Brain pericyte (primary cell): Measurements from ENCODE around the gene THOP1.
"Not testable (repeated sequence)": the region's sequence is repeated elsewhere in the genome, so short reads cannot be mapped to it uniquely, and the experiment has no call there.

Experiments used
- DNase-seq: peaks from one replicate; pipeline ENCODE4 v3.0.0-alpha.2; 2012; ENCODE audit warnings: low read depth, low spot score

The THOP1 gene

DNA sequence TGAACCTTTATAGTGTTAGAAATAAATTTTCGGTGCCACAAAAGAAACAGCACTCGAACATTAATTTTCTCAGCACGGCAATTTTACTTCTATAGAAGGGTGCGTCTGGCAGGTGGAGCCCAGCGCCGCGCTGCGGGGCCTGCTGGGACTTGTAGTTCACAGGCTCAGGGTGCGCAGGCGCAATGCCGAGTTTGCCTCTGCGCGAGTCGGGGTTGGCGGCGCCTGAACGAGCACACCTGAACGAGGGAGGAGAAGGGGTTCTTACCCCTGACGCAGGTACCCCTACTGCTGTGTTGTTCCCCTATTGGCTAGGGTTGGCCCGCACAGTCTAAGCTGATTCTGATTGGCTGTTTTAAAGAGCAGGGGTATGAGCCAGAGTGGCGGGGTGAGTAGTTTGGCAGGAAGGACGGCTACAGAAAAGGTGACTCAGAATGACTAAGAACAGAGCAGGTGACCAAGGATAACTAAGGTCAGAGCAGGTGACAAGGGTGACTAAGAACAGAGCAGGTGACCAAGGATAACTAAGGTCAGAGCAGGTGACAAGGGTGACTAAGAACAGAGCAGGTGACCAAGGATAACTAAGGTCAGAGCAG lies 32.0 kb downstream of the THOP1 start:
- DNase-seq = not testable (repeated sequence)

GRCh38 chr19:2819540-2820111 lies 34.3 kb downstream of the THOP1 start, which contains the start of gene ZNF554:
Gene ZNF554, plus strand, starts transcription at chr19:2819868. Its CDS starts 204 bp downstream, at chr19:2820072.
- peak; percentile 78 for DNase-seq

DNA sequence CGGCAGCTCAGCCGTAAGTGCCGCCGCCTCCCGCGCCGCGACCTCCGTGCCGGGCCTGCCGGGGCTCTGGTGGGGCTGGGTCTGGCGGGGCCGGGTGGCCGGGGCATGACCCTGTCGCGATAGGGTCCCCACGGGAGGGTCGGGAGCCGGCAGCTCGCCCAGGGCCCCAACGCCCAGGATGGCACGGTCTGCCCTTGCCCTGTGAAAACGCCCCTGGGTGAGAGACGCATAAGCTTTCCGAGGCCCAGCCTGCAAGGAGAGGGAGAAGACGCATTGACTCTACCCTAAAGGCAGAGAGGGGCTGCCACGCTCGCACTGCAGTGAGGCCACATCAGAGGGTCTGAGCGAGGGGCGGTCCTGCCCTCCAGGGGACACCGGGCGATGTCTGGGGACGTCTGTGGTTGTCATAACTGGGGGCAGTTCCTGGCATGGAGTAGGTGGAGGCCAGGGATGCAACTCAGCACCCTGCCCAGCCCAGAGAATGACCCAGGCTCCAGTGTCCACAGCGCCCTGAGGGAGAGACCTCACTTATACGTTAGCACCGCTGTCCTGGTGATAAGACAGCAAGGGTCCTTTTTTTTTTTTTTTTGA lies 34.9 kb downstream of the THOP1 start:
- no peak for DNase-seq

DNA sequence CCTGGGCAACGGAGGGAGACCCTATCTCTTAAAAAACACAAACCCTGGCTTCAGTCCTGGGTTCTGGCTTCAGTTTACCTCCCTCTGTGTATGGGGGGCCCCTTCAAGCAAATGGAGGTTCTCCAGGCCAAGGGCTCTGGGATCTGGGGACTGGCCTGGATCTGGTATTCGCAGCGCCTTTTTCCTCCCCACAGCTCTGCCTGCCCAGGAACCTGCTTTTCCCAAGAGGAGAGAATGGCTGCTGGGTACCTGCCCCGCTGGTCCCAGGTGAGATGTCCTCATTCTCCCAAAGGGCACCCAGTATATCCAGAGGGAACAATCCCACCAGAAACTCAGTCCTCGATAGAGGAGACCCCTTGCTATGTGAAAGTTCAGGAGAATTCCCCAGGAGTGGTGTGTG lies 37.5 kb downstream of the THOP1 start:
- DNase-seq = no peak

DNA sequence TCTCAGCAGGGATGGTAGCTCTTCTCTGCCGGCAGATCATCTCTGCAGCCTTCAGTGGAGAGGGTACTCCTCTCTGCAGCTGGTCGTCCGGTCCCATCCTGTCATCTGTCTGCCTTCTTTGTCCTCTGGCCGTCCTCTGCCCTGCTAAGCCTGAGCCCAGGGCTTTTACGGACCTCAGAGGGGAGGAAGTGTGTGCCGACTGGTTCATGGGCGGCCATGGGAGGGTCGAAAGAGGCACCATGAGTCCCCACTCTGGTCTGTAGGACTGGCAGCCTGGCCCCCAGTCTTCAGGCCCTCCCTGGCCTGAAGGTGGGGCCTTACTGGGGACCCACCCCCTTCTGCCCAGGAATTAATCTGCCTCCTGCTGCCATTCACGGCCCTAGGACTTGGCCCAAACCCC lies 38.3 kb downstream of the THOP1 start:
- no peak for DNase-seq

- DNase-seq = no peak
These were observed 38.8 kb downstream of the THOP1 start for GRCh38 chr19:2824129-2824528.

GRCh38 chr19:2827022-2827421 lies 41.7 kb downstream of the THOP1 start:
- no peak for DNase-seq

DNA sequence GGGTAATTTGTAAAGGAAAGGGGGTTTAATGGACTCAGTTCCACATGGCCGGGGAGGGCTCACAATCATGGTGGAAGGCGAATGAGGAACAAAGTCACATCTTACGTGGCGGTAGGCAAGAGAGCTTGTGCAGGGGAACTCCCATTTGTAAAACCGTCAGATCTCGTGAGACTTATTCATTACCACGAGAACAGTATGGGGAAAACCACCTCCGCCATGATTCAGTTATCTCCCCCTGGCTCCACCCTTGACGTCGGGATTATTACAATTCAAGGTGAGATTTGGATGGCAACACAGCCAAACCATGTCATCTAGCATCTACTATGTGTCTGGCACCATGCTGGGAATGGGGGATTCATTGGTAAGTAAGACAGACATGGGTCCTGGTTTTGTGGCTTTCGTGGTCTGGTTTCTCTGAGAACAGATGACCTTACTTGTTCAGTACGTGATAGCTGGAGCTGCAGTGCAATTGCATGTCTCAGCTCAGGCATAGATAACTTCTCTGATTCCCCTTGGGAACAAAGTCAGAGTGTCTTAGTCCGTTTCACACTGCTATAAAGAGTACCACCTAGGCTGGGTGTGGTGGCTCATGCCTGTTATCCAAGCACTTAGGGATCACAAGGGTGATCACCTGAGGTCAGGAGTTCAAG lies 42.7 kb downstream of the THOP1 start:
- no peak for DNase-seq

- DNase-seq = no peak
These were observed 49.1 kb downstream of the THOP1 start for GRCh38 chr19:2834294-2834871.

- no peak for DNase-seq
These were observed 52.1 kb downstream of the THOP1 start for GRCh38 chr19:2837430-2837829.

DNA sequence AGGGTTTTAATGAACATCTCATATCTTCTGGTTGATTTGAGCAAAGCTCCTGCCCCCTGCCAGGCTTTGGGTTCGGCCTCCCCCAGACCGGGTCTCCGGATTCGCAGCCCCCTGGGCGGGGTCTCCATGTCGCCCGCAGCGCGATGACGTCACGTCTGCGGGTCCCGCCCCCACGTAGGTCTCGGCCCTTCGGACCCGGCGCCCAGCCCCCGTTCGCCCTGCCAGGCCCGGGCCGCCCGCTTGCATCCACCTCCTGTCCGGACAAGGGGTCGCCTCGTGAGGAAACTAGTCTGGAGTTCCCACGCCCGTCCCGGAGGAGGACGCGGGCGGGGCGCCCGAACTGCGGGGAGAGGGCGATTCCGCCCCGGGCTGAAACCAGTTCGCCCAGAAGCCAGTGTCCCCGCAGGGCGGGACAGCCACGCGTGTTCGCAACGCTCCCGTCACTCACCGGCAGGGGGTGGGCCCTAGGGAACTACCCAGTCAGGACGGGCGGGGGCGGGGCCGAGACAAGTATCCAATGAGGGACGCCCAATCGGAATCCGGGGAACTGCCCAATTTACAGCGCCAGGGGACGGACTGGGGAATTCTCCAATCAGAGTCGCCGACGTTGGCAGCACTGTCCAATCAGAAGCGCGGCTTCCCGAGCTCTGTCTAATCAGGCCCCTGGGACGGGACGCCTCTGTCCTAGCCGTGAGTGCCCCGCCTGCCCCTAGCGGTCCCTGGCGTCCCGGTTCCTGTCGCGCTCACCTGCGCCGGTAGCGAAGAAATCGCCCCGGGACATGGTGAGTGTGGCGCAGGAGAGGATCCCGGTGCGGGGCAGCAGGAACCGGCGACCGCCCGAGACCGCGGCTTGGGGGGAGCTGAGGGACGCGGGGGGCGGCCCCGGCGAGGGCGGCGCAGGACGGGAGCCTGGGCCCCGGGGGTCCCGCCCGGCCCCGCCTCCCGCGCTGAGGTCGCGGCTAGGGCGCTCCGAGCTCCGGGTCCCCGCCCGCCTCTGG lies 55.8 kb downstream of the THOP1 start, which contains the start of gene ZNF555:
ZNF555 (plus strand) TSS at position 682 of the 998 bp plus-strand sequence; CDS start at position 780, 98 bp downstream.
- DNase-seq = peak; percentile 93

DNA sequence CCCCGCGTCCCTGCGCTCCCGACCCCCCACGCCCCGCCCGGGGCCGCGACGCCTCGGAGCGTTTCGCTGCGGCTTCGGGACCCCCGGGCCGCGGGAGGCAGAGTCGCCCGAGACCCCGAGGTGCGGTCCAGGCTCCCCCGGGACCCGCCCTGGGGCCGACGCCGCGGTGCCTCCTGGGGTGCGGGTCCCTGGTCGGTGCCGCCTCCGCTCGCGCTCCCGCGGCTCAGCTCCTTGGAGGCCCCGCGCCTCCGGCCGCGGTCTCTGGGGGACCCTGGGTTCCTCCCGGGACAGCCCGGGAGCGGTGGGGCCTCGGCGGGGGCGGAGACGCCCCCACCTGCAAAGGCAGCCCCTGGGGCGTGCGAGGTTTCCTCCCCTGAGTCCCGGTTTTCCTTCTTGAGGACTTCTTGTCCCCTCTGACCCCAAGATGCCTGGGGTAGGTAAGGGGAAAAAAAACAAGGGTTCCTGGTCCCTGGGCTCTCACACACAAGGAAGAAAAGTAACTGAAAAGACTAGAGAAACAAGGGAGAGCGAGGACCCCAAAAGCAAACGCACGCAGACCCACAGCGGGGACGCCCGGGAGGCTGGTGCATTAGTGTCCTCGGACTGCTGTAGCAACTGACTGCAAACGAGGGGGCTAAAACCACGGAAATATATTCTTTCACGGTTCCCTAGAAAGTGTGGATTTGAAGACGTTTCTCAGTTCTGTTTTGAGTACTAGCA lies 56.7 kb downstream of the THOP1 start:
- DNase-seq = no peak

DNA sequence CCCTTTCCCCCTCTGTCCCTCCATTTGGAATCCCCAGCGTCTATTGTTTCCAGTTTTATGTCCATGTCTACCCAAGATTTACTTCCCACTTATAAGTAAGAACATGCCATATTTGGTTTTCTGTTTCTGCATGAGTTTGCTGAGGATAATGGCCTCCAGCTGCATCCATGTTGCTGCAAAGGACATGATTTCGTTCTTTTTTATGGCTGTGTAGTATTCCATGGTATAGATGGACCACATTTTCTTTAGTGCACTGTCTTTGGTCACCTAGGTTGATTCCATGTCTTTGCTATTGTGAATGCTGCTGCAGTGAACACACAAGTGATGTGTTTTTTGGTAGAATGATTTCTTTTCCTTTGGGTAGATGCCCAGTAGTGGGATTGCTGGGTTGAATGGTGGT lies 59.8 kb downstream of the THOP1 start:
- DNase-seq = no peak

GRCh38 chr19:2846180-2846894 lies 61.0 kb downstream of the THOP1 start:
- no peak for DNase-seq

- no peak for DNase-seq
These were observed 62.2 kb downstream of the THOP1 start for GRCh38 chr19:2847507-2847906.

- DNase-seq = no peak
These were observed 63.3 kb downstream of the THOP1 start for GRCh38 chr19:2848616-2849015.

DNA sequence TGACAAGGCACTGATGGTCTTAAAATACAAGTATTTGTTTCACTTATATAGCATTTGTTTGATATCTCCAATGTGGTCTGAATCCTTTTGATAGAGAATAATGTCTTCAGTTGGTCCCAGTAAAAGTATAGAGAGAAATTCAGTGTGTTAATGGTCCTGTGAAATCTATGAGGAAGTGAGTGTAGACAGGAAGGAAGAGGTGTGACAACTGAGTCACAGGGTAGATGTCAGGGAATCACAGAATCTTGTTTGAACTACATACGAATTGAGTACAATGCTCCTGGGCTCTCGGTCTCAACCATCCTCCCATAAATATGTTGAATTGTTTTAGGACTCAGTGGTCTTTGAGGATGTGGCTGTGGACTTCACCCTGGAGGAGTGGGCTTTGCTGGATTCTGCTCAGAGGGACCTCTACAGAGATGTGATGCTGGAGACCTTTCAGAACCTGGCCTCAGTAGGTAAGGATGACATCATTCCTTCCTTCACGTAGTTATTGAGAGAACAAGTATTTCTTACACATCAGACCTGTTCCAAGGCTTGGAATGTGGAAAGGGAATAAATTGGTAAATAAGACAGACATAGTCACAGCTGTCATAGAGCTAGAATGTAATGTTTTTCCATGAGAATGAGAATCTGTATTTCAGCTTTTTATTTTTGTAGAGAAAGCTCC lies 65.1 kb downstream of the THOP1 start:
- DNase-seq = no peak

- DNase-seq = no peak
These were observed 67.3 kb downstream of the THOP1 start for GRCh38 chr19:2852598-2852997.

DNA sequence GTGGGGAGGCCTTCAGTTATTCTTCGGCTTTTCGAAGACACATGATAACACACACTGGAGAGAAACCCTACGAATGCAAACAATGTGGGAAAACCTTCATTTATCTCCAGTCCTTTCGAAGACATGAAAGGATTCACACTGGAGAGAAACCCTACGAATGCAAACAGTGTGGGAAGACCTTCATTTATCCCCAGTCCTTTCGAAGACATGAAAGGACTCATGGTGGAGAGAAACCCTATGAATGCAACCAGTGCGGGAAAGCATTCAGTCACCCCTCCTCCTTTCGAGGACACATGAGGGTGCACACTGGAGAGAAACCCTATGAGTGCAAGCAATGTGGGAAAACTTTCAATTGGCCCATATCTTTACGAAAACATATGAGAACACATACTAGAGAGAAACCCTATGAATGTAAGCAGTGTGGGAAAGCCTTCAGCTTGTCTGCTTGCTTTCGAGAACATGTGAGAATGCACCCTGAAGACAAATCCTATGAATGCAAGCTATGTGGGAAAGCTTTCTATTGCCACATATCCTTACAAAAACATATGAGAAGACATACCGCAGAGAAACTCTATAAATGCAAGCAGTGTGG lies 67.8 kb downstream of the THOP1 start:
- no peak for DNase-seq
